GM06990 (cell line): ENCODE results near the gene KRT33B.
"Not testable (repeated sequence)": the region's sequence is repeated elsewhere in the genome, so short reads cannot be mapped to it uniquely, and the experiment has no call there.

Experiments used
- DNase-seq: peaks from one replicate; pipeline ENCODE4 v3.0.0-alpha.2; 2011; ENCODE audit not compliant: insufficient read length; ENCODE audit errors: extremely low read depth
- H3K27me3 ChIP-seq: replicated peaks from 2 replicates; pipeline ENCODE4 v1.6.0; 2011; ENCODE audit warnings: low read length; ENCODE audit not compliant: control insufficient read depth, insufficient read depth
- H3K36me3 ChIP-seq: 2 replicates; pipeline ENCODE4 v1.5.1; 2011; ENCODE audit warnings: low read length; ENCODE audit not compliant: control insufficient read depth, insufficient read depth
- H3K4me3 ChIP-seq: replicated peaks from 2 replicates; pipeline ENCODE4 v1.5.1; 2011; ENCODE audit warnings: low read depth, mild to moderate bottlenecking, control low read depth, low read length
- TF ChIP-seq, protein P1 (sequence below): IDR thresholded peaks from 2 replicates; pipeline ENCODE4 v1.5.1; 2011; ENCODE audit warnings: low read length, control low read depth, mild to moderate bottlenecking, inconsistent platforms; ENCODE audit not compliant: insufficient read depth, poor library complexity, severe bottlenecking

KRT33B gene

DNA sequence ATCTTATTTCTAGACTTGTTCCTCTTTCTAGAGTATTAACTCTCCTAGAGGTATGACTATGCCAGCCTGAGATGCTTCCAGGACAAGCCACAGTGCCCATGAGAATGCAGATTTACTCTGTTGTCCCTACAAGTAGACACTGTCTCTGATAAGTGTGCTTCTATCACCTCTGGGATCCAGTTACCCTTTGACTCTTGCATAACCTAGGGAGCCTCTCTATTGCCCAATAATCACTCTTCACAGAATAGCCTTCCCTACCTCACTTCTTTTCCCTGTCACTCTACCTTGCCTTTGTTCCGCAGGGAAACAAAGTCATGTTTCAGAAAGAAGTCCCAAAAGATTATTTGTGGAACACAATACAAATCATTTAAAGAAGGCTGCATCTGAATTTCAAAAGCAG, 14.1 kb upstream of the KRT33B start:
- no peaks in the 10 kb centered on the region for H3K36me3 ChIP-seq
- no peak overlapping the region for H3K4me3 ChIP-seq
- TF ChIP-seq, protein P1, sequence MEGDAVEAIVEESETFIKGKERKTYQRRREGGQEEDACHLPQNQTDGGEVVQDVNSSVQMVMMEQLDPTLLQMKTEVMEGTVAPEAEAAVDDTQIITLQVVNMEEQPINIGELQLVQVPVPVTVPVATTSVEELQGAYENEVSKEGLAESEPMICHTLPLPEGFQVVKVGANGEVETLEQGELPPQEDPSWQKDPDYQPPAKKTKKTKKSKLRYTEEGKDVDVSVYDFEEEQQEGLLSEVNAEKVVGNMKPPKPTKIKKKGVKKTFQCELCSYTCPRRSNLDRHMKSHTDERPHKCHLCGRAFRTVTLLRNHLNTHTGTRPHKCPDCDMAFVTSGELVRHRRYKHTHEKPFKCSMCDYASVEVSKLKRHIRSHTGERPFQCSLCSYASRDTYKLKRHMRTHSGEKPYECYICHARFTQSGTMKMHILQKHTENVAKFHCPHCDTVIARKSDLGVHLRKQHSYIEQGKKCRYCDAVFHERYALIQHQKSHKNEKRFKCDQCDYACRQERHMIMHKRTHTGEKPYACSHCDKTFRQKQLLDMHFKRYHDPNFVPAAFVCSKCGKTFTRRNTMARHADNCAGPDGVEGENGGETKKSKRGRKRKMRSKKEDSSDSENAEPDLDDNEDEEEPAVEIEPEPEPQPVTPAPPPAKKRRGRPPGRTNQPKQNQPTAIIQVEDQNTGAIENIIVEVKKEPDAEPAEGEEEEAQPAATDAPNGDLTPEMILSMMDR = no peak
- no peaks in the 10 kb centered on the region for H3K27me3 ChIP-seq
- no peak for DNase-seq

DNA sequence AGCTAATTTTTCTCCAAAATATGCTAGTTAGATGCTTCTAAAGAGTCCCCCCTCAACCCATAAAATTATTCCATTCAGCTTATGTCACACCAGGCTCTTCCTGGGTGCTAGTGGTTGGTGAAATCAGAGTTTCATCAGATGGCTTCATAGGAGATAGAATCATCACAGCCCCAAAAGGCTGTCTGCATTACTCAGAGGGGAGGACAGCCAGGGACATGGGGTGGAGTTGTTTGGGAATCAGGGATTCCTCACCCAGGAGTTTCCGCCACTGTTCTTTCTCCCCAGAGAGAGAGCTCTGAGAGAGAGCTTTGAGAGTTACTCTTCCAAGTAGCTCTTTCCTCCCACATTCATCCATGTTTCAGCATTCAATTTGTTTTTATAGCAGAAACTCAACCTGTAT, 12.8 kb upstream of the KRT33B start:
- Histone ChIP-seq H3K27me3 (no peaks in the 10 kb centered on the region), H3K4me3 (no peak overlapping the region), H3K36me3 (no peaks in the 10 kb centered on the region)
- TF ChIP-seq, protein P1 = no peak
- DNase-seq = no peak

DNA sequence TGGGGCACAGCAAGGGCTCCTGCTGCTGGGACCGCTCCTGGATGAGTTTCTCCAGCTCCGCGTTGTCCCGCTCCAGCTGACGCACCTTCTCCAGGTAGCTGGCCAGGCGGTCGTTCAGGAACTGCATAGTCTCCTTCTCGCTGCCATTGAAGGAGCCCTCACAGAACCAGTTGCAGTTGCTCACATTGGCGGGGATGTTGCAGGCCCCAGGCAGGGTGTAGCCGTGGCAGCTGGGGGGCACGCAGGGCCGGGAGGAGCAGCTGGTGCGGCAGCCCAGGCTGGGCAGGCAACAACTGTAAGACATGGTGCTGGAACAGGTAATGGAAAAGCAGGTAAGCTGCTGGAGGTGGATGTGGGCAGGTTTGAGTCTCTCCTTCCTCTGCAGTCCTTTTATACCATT, 12.3 kb upstream of the KRT33B start, which contains the start of gene KRT34:
KRT34 (minus strand) TSS at position 364 of the 400 bp plus-strand sequence; CDS start at position 304, 60 bp downstream.
- not testable (repeated sequence) for H3K4me3 ChIP-seq, H3K36me3 ChIP-seq, H3K27me3 ChIP-seq, DNase-seq

- not testable (repeated sequence) for H3K36me3 ChIP-seq, H3K4me3 ChIP-seq, DNase-seq, H3K27me3 ChIP-seq
Observed at GRCh38 chr17:41380091-41380490, 10.5 kb upstream of the KRT33B start.

GRCh38 chr17:41377546-41377945, 7.9 kb upstream of the KRT33B start:
- DNase-seq = no peak
- TF ChIP-seq, protein P1 = no peak
- Histone ChIP-seq H3K27me3 (no peaks in the 10 kb centered on the region), H3K36me3 (no peaks in the 10 kb centered on the region), H3K4me3 (no peak overlapping the region)

DNA sequence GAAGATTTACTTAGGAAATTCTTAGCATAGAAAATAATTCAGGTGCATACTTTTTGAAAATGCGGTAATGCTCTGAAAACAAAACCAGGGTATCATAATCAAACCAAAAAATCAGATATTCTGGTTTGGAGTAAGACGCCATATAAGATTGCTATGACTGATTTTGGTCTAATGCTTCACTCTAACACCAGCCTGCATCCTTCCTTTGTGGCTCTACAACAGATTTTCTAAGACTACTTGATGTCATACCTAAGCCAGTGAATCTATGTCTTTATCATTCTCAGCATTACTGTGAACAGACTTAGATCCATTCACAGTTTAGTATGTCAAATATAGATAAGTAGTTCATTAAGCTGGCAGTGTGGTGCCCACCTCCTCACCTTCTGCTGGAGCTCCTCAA, 590 bp downstream of the KRT33B start:
- H3K27me3 ChIP-seq = no peaks in the 10 kb centered on the region
- TF ChIP-seq, protein P1 = no peak

DNA sequence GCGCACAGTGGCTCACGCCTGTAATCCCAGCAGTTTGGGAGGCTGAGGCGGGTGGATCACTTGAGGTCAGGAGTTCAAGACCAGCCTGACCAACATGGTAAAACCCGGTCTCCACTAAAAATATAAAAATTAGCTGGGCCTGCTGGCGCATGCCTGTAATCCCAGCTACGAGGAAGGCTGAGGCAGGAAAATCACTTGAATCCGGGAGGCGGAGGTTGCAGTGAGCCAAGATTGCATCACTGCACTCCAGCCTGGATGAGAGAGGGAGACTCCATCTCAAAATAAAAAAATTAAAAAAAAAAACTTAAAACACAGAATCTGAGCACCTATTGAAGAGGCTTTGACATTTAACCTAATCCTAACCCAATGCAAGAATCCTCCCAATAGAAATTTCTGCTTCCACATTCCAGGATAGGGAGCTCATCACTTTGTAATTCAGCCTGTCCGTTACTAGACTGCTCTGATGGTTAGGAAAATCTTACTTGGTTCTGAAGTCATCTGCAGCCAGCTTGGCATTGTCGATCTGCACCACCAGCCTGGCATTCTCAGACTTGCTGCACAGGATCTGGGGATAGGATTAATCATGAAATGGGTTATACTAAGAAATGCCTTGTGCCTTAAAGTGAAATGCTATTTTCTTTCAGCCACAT, 2.1 kb downstream of the KRT33B start:
- H3K4me3 ChIP-seq = no peak overlapping the region
- DNase-seq = no peak
- no peaks in the 10 kb centered on the region for H3K36me3 ChIP-seq
- TF ChIP-seq, protein P1 = no peak
- H3K27me3 ChIP-seq = no peaks in the 10 kb centered on the region

More for the DNA sequence above, 590 bp downstream of the KRT33B start:
- no peak for DNase-seq
- Histone ChIP-seq H3K36me3 (no peaks in the 10 kb centered on the region), H3K4me3 (no peak overlapping the region)
